ENCODE data around the gene VSIG2.

GRCh38 chr11:124761301-124762104 lies 9.4 kb upstream of the VSIG2 start:
- no peak for TF ChIP-seq FOXK2 (IDR thresholded peaks at IDR 0.05)
- no peak for TF ChIP-seq SUZ12 (IDR thresholded peaks at IDR 0.05)
- no peak for TF ChIP-seq FOXM1 (IDR thresholded peaks at IDR 0.05; ENCODE audit: borderline replicate concordance)
- TF ChIP-seq PKNOX1 (IDR thresholded peaks at IDR 0.05), result no peak
- no peak for TF ChIP-seq L3MBTL2 (conservative IDR thresholded peaks at IDR 0.05)
- no peak for TF ChIP-seq NFRKB (IDR thresholded peaks at IDR 0.05)
- no peak for TF ChIP-seq BHLHE40 (IDR thresholded peaks at IDR 0.05; ENCODE audit: borderline replicate concordance)
- TF ChIP-seq LEF1 (IDR thresholded peaks at IDR 0.05; ENCODE audit: borderline replicate concordance), result no peak
